HepG2 (cell line): ENCODE data around the gene RRBP1. TPM values are rescaled to one million over a fixed set of nuclear protein-coding genes. Genes with fewer than 3 reads are reported as not detected.

ENCODE experiments used
- AFF4 ChIP-seq: sonication (generic); formaldehyde crosslinking; IDR thresholded peaks from 2 replicates; pipeline ENCODE4 v1.4.0; 2020; ENCODE audit warnings: missing genetic modification reagents
- EEA1 ChIP-seq: sonication (generic); formaldehyde crosslinking; IDR thresholded peaks from 2 replicates; pipeline ENCODE4 v1.5.1; 2020; ENCODE audit warnings: mild to moderate bottlenecking, missing genetic modification reagents, borderline replicate concordance
- HNRNPL ChIP-seq: fragments of 200-400 bp; formaldehyde crosslinking; IDR thresholded peaks from 2 replicates; pipeline ENCODE4 v1.6.1; 2017; ENCODE audit warnings: mild to moderate bottlenecking, low read depth, low read length
- JUND ChIP-seq: sonication (generic); formaldehyde crosslinking; IDR thresholded peaks from 2 replicates; pipeline ENCODE4 v1.8.0; 2022; ENCODE audit warnings: mild to moderate bottlenecking, missing genetic modification reagents
- KLF12 ChIP-seq: sonication (generic); formaldehyde crosslinking; IDR thresholded peaks from 2 replicates; pipeline ENCODE4 v1.4.0; 2020; ENCODE audit warnings: missing genetic modification reagents, borderline replicate concordance
- MTA1 ChIP-seq: sonication (generic); formaldehyde crosslinking; IDR thresholded peaks from 2 replicates; pipeline ENCODE4 v1.4.0; 2020; ENCODE audit warnings: missing genetic modification reagents, mild to moderate bottlenecking, borderline replicate concordance
- SATB2 ChIP-seq: sonication (generic); formaldehyde crosslinking; IDR thresholded peaks from 2 replicates; pipeline ENCODE4 v1.5.0; 2020; ENCODE audit warnings: missing genetic modification reagents
- TBX2 ChIP-seq: sonication (generic); formaldehyde crosslinking; IDR thresholded peaks from 2 replicates; pipeline ENCODE4 v1.5.0; 2020; ENCODE audit warnings: missing genetic modification reagents, mild to moderate bottlenecking, borderline replicate concordance
- UBTF ChIP-seq: sonication (generic); formaldehyde crosslinking; IDR thresholded peaks from 2 replicates; pipeline ENCODE4 v1.4.0; 2020; ENCODE audit warnings: mild to moderate bottlenecking, missing genetic modification reagents
- ZFP41 ChIP-seq: sonication (generic); formaldehyde crosslinking; IDR thresholded peaks from 2 replicates; pipeline ENCODE4 v1.4.0; 2020; ENCODE audit warnings: mild to moderate bottlenecking, missing genetic modification reagents, borderline replicate concordance
- ZNF136 ChIP-seq: sonication (generic); formaldehyde crosslinking; IDR thresholded peaks from 2 replicates; pipeline ENCODE4 v1.8.1; 2022; ENCODE audit warnings: low read depth, mild to moderate bottlenecking, moderate library complexity, missing genetic modification reagents
- ZNF180 ChIP-seq: sonication (generic); formaldehyde crosslinking; IDR thresholded peaks from 2 replicates; pipeline ENCODE4 v1.4.0; 2020; ENCODE audit warnings: low read depth, missing genetic modification reagents, borderline replicate concordance
- ZNF225 ChIP-seq: sonication (generic); formaldehyde crosslinking; IDR thresholded peaks from 2 replicates; pipeline ENCODE4 v1.4.0; 2020; ENCODE audit warnings: mild to moderate bottlenecking, missing genetic modification reagents
- ZNF280B ChIP-seq: sonication (generic); formaldehyde crosslinking; IDR thresholded peaks from 2 replicates; pipeline ENCODE4 v1.5.0; 2020; ENCODE audit warnings: missing genetic modification reagents, mild to moderate bottlenecking, borderline replicate concordance
- ZNF576 ChIP-seq: sonication (generic); formaldehyde crosslinking; IDR thresholded peaks from 2 replicates; pipeline ENCODE4 v1.4.0; 2020; ENCODE audit warnings: mild to moderate bottlenecking, missing genetic modification reagents
- ZNF75D ChIP-seq: sonication (generic); formaldehyde crosslinking; IDR thresholded peaks from 2 replicates; pipeline ENCODE4 v1.8.1; 2023; ENCODE audit warnings: missing genetic modification reagents, mild to moderate bottlenecking, borderline replicate concordance
- ZNF773 ChIP-seq: sonication (generic); formaldehyde crosslinking; IDR thresholded peaks from 2 replicates; pipeline ENCODE4 v1.4.0; 2020; ENCODE audit warnings: missing genetic modification reagents, borderline replicate concordance
- polyA plus RNA-seq, 8 experiments: library from polyadenylated mRNA; depleted of rRNA in 3 of 8; stranded (reverse) in 7 of 8; unstranded in 1 of 8; fragments of >200 nt; fragmentation: Illumina TruSeq in 4 of 8; extraction: Trizol in 4 of 8; gene quantifications; 2 replicates each; pipeline versions ENCODE4 v1.2.1 to v1.2.3, GENCODE V29; 2011 to 2016; ENCODE audit warnings: low read depth in 4 of 8, missing spikeins in 1 of 8, mixed read lengths in 1 of 8; ENCODE audit not compliant: insufficient read depth in 1 of 8
- total RNA-seq, 5 experiments: library from RNA; depleted of rRNA; stranded (reverse); fragments of >200 nt; fragmentation: Illumina TruSeq; extraction: Trizol; gene quantifications; 2 replicates each; pipeline ENCODE4 v1.2.3, GENCODE V29; 2016; ENCODE audit warnings: low read depth in 1 of 5

RRBP1 gene
- total and polyA plus RNA-seq, 2 of the 13 experiments (the other 11 are each of a cell fraction or from before 2014, with no cell fraction given) = 150 to 222 TPM

- no peak for TF ChIP-seq ZNF75D (CRISPR knock-in tag)
- TF ChIP-seq EEA1 = no peak; the same call in 1 of the 2 replicates
- TF ChIP-seq ZNF280B (CRISPR knock-in tag) = no peak
- TF ChIP-seq ZNF576 (CRISPR knock-in tag) = no peak; the same call in 1 of the 2 replicates
- TF ChIP-seq UBTF (CRISPR knock-in tag) = peak; percentile 63
- TF ChIP-seq HNRNPL = peak; percentile 70; the same call in 1 of the 2 replicates
- no peak; the same call in 1 of the 2 replicates for TF ChIP-seq MTA1
- no peak for TF ChIP-seq ZNF180 (CRISPR knock-in tag)
- TF ChIP-seq JUND (CRISPR knock-in tag) = no peak
- 0 out of 2 replicates have a peak, but pooled peaks have one; percentile 2 for TF ChIP-seq TBX2 (CRISPR knock-in tag)
- no peak for TF ChIP-seq SATB2
- no peak for TF ChIP-seq ZFP41 (CRISPR knock-in tag)
- TF ChIP-seq ZNF773 = 0 out of 2 replicates have a peak, but pooled peaks have one; percentile 58
- 0 out of 2 replicates have a peak, but pooled peaks have one; percentile 57 for TF ChIP-seq ZNF136
- TF ChIP-seq KLF12 = no peak; the same call in 1 of the 2 replicates
- no peak for TF ChIP-seq AFF4 (CRISPR knock-in tag)
- TF ChIP-seq ZNF225 = peak; percentile 6; the same call in 1 of the 2 replicates
Measured at GRCh38 chr20:17680836-17681725, 961 bp downstream of the RRBP1 start (continued).
